SK-N-SH (cell line): ENCODE measurements around the gene DMD. TPM values are rescaled to one million over a fixed set of nuclear protein-coding genes. Genes with fewer than 3 reads are reported as not detected.

ENCODE experiments used
- CTCF ChIA-PET: fragments of 300-600, 350-600 bp; formaldehyde crosslinking; extraction: SDS; loops from one replicate; lab custom pipeline; 2021; lab: Yijun Ruan, JAX
- POLR2A ChIA-PET: fragments of 350-600 bp; sonication (Branson Sonifier 250); formaldehyde crosslinking; extraction: SDS; loops from one replicate; lab custom pipeline; 2020; ENCODE audit warnings: antibody characterized with exemption, inconsistent platforms; lab: Yijun Ruan, JAX
- DNase-seq: peaks from one replicate; pipeline ENCODE4 v3.0.0; 2012
- H2AFZ ChIP-seq: fragments of 200-600 bp; sonication (generic); 2 replicates; pipeline ENCODE4 v1.8.1; 2016; ENCODE audit warnings: antibody characterized with exemption, mild to moderate bottlenecking, low read depth
- H3F3A ChIP-seq: fragments of 200-600 bp; sonication (generic); replicated peaks from 2 replicates; pipeline ENCODE3; 2016; ENCODE audit warnings: antibody characterized with exemption, mild to moderate bottlenecking; ENCODE audit not compliant: insufficient read depth
- H3K27ac ChIP-seq, 2 experiments: fragments of 200-500 bp in 1 of 2; fragments of 200-600 bp in 1 of 2; sonication (Bioruptor generic) in 1 of 2; sonication (generic), shearing (Covaris generic) in 1 of 2; 2 replicates each; pipeline versions ENCODE4 v1.5.1 to v1.6.1; 2014 to 2016; ENCODE audit warnings: low read depth in 2 of 2, inconsistent platforms in 1 of 2, low read length in 1 of 2, mild to moderate bottlenecking in 1 of 2, mixed read lengths in 1 of 2
- H3K27me3 ChIP-seq: fragments of 200-600 bp; sonication (generic), shearing (Covaris generic); 2 replicates; pipeline ENCODE4 v1.6.1; 2016; ENCODE audit warnings: mixed run types; ENCODE audit not compliant: insufficient read depth
- H3K36me3 ChIP-seq, 2 experiments: fragments of 200-500 bp in 1 of 2; fragments of 200-600 bp in 1 of 2; sonication (Bioruptor generic) in 1 of 2; sonication (generic) in 1 of 2; replicated peaks in 1 of 2; 2 replicates each; pipeline versions ENCODE3 to v1.5.1; 2014 to 2016; ENCODE audit warnings: low read length in 1 of 2, mild to moderate bottlenecking in 1 of 2; ENCODE audit not compliant: insufficient read depth in 2 of 2, control insufficient read depth in 1 of 2
- H3K4me1 ChIP-seq, 2 experiments: fragments of 200-500 bp in 1 of 2; fragments of 200-600 bp in 1 of 2; sonication (Bioruptor generic) in 1 of 2; sonication (generic), shearing (Covaris generic) in 1 of 2; 2 replicates each; pipeline versions ENCODE4 v1.5.1 to v1.6.1; 2014 to 2016; ENCODE audit warnings: low read depth in 1 of 2, low read length in 1 of 2, mixed run types in 1 of 2; ENCODE audit not compliant: insufficient read depth in 2 of 2, control insufficient read depth in 1 of 2
- H3K4me2 ChIP-seq: fragments of 200-600 bp; sonication (generic), shearing (Covaris generic); 2 replicates; pipeline ENCODE4 v1.6.1; 2017; ENCODE audit warnings: mixed run types
- H3K4me3 ChIP-seq, 2 experiments: fragments of 200-500 bp in 1 of 2; fragments of 200-600 bp in 1 of 2; sonication (Bioruptor generic) in 1 of 2; sonication (generic), shearing (Covaris generic) in 1 of 2; 2 replicates each; pipeline versions ENCODE4 v1.5.1 to v1.8.1; 2014 to 2016; ENCODE audit warnings: low read depth in 2 of 2, inconsistent platforms in 1 of 2, low read length in 1 of 2, mild to moderate bottlenecking in 1 of 2, mixed read lengths in 1 of 2, moderate library complexity in 1 of 2
- H3K79me2 ChIP-seq: fragments of 200-600 bp; sonication (generic); 2 replicates; pipeline ENCODE4 v1.8.1; 2017; ENCODE audit warnings: mild to moderate bottlenecking; ENCODE audit not compliant: insufficient read depth
- H3K9ac ChIP-seq: fragments of 200-600 bp; sonication (generic); 2 replicates; pipeline ENCODE4 v1.6.1; 2017; ENCODE audit warnings: mixed run types
- H3K9me2 ChIP-seq: fragments of 200-600 bp; sonication (generic); 2 replicates; pipeline ENCODE4 v1.6.1; 2017; ENCODE audit warnings: mixed run types
- H3K9me3 ChIP-seq: fragments of 200-600 bp; sonication (generic); 2 replicates; pipeline ENCODE4 v1.6.1; 2017; ENCODE audit warnings: mixed run types, mild to moderate bottlenecking, moderate library complexity
- H4K20me1 ChIP-seq: fragments of 200-600 bp; sonication (generic); 2 replicates; pipeline ENCODE4 v1.6.1; 2017; ENCODE audit warnings: mild to moderate bottlenecking, mixed run types; ENCODE audit not compliant: insufficient read depth
- CTCF ChIP-seq: fragments of 200-600 bp; sonication (generic); IDR thresholded peaks from 2 replicates; pipeline ENCODE4 v1.6.1; 2017; ENCODE audit warnings: antibody characterized with exemption, mild to moderate bottlenecking, moderate library complexity
- GABPA ChIP-seq: IDR thresholded peaks from 2 replicates; pipeline ENCODE4 v1.4.0; 2012; ENCODE audit warnings: low read depth, mild to moderate bottlenecking
- IRF3 ChIP-seq: fragments of 150-350 bp; IDR thresholded peaks from 2 replicates; pipeline ENCODE4 v1.6.1; 2016; ENCODE audit warnings: mild to moderate bottlenecking, low read depth, low read length
- JUND ChIP-seq: IDR thresholded peaks from 2 replicates; pipeline ENCODE4 v1.4.0; 2012
- NFIC ChIP-seq: IDR thresholded peaks from 2 replicates; pipeline ENCODE4 v1.4.0; 2012; ENCODE audit warnings: borderline replicate concordance
- NRF1 ChIP-seq: IDR thresholded peaks from 2 replicates; pipeline ENCODE4 v1.6.1; 2012; ENCODE audit warnings: low read depth, mild to moderate bottlenecking, low read length
- PBX3 ChIP-seq: IDR thresholded peaks from 2 replicates; pipeline ENCODE4; 2012
- POLR2AphosphoS5 ChIP-seq: IDR thresholded peaks from 2 replicates; pipeline ENCODE4 v1.6.1; 2012; ENCODE audit warnings: low read depth, low read length
- RCOR1 ChIP-seq: fragments of 150-350 bp; IDR thresholded peaks from 2 replicates; pipeline ENCODE4 v1.6.1; 2017; ENCODE audit warnings: antibody characterized with exemption, low read length
- REST ChIP-seq: IDR thresholded peaks from 2 replicates; pipeline ENCODE4 v1.6.1; 2012; ENCODE audit warnings: mild to moderate bottlenecking, low read depth, low read length, moderate library complexity
- SIN3A ChIP-seq: IDR thresholded peaks from 2 replicates; pipeline ENCODE4 v1.6.1; 2012; ENCODE audit warnings: low read depth, mild to moderate bottlenecking, low read length, moderate library complexity, borderline replicate concordance
- TAF1 ChIP-seq: IDR thresholded peaks from 2 replicates; pipeline ENCODE4 v1.6.1; 2012; ENCODE audit warnings: low read depth, mild to moderate bottlenecking, low read length, moderate library complexity, borderline replicate concordance
- USF1 ChIP-seq: IDR thresholded peaks from 2 replicates; pipeline ENCODE4 v1.4.0; 2012; ENCODE audit warnings: low read depth, borderline replicate concordance
- WGBS: methylation state at CpG from one replicate; pipeline ENCODE4 v1.1.6; 2017; ENCODE audit warnings: low lambda C conversion rate; 5-methylcytosine and 5-hydroxymethylcytosine counted together
- polyA plus RNA-seq, 3 experiments: library from polyadenylated mRNA; depleted of rRNA; stranded (reverse); fragments of >200 nt; gene quantifications; 2 replicates each; pipeline ENCODE4 v1.2.3, GENCODE V29; 2012

DMD gene
- polyA plus RNA-seq, 1 of the 3 experiments (the other 2 are of a cell fraction) = 3.9 TPM

- Histone ChIP-seq H2AFZ (no peak overlapping the region), H3K9me3 (peaks cover 5% of the 10 kb centered on the region; the same call in 1 of the 2 replicates), H3K9ac (no peak overlapping the region), H3F3A (no peaks in the 10 kb centered on the region), H3K27me3 (no peaks in the 10 kb centered on the region), H3K4me1 (peaks cover 0 to 3% of the 10 kb centered on the region in 2 experiments; a peak in 2 of 4 replicates), H3K36me3 (no peaks in the 10 kb centered on the region), H3K9me2 (no peaks in the 10 kb centered on the region), H3K4me2 (no peak overlapping the region), H3K79me2 (no peaks in the 10 kb centered on the region), H4K20me1 (no peaks in the 10 kb centered on the region), H3K27ac (no peak overlapping the region), H3K4me3 (no peak overlapping the region)
- no peak for DNase-seq
- 16% methylated on average over 4 of the region's 4 CpGs for WGBS
- no peak for TF ChIP-seq GABPA
- no peak for TF ChIP-seq CTCF
- TF ChIP-seq POLR2AphosphoS5 = no peak
- TF ChIP-seq IRF3 = no peak
- no peak for TF ChIP-seq NRF1
- no peak for TF ChIP-seq JUND
- no peak for TF ChIP-seq RCOR1
- TF ChIP-seq USF1 = no peak
- TF ChIP-seq SIN3A = no peak
- no peak for TF ChIP-seq TAF1
- TF ChIP-seq PBX3 = no peak
- no peak for TF ChIP-seq REST
- TF ChIP-seq NFIC = no peak
- CTCF ChIA-PET = no interaction called here
- POLR2A ChIA-PET = no interaction called here
Observed at GRCh38 chrX:32985544-32985943, 225.8 kb downstream of the DMD start.
